Right kidney (tissue), 9 donors: ENCODE measurements around the gene OGFR.

Source experiments
- DNase-seq: peaks from one replicate; pipeline ENCODE4 v3.0.0-alpha.2; 2016
- long read RNA-seq, 8 donors: transcript quantifications; one replicate each; lab custom pipeline, GENCODE V29; 2026

OGFR gene, protein sequence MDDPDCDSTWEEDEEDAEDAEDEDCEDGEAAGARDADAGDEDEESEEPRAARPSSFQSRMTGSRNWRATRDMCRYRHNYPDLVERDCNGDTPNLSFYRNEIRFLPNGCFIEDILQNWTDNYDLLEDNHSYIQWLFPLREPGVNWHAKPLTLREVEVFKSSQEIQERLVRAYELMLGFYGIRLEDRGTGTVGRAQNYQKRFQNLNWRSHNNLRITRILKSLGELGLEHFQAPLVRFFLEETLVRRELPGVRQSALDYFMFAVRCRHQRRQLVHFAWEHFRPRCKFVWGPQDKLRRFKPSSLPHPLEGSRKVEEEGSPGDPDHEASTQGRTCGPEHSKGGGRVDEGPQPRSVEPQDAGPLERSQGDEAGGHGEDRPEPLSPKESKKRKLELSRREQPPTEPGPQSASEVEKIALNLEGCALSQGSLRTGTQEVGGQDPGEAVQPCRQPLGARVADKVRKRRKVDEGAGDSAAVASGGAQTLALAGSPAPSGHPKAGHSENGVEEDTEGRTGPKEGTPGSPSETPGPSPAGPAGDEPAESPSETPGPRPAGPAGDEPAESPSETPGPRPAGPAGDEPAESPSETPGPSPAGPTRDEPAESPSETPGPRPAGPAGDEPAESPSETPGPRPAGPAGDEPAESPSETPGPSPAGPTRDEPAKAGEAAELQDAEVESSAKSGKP
- long read RNA-seq, donor 1, transcript OGFR-201 (7 exons, 2,410 nt), result major isoform, 5 of 5 reads
- long read RNA-seq, donor 1, partial matches to known transcripts, result 0 of 5 reads
- long read RNA-seq, donor 1, other reads (novel, unspliced or antisense), result 0 of 5 reads
- long read RNA-seq, donor 2, transcript OGFR-201 (7 exons, 2,410 nt), result major isoform, 8 of 8 reads
- long read RNA-seq, donor 2, partial matches to known transcripts, result 0 of 8 reads
- long read RNA-seq, donor 2, other reads (novel, unspliced or antisense), result 0 of 8 reads
- long read RNA-seq, donor 3, partial matches to known transcripts, result 0 of 3 reads
- long read RNA-seq, donor 3, other reads (novel, unspliced or antisense), result 0 of 3 reads
- long read RNA-seq, donor 4, partial matches to known transcripts, result 0 of 1 reads
- long read RNA-seq, donor 4, other reads (novel, unspliced or antisense), result 0 of 1 reads
- long read RNA-seq, donor 5, full-length matches to known transcripts, result 12 of 12 reads
- long read RNA-seq, donor 5, partial matches to known transcripts, result 0 of 12 reads
- long read RNA-seq, donor 5, other reads (novel, unspliced or antisense), result 0 of 12 reads
- long read RNA-seq, donor 6, transcript OGFR-201 (7 exons, 2,410 nt), result major isoform, 6 of 6 reads
- long read RNA-seq, donor 6, partial matches to known transcripts, result 0 of 6 reads
- long read RNA-seq, donor 6, other reads (novel, unspliced or antisense), result 0 of 6 reads
- long read RNA-seq, donor 7, full-length matches to known transcripts, result 11 of 23 reads
- long read RNA-seq, donor 7, partial matches to known transcripts, result 12 of 23 reads
- long read RNA-seq, donor 7, other reads (novel, unspliced or antisense), result 0 of 23 reads
- long read RNA-seq, donor 8, transcript OGFR-201 (7 exons, 2,410 nt), result major isoform, 6 of 6 reads
- long read RNA-seq, donor 8, partial matches to known transcripts, result 0 of 6 reads
- long read RNA-seq, donor 8, other reads (novel, unspliced or antisense), result 0 of 6 reads

DNA sequence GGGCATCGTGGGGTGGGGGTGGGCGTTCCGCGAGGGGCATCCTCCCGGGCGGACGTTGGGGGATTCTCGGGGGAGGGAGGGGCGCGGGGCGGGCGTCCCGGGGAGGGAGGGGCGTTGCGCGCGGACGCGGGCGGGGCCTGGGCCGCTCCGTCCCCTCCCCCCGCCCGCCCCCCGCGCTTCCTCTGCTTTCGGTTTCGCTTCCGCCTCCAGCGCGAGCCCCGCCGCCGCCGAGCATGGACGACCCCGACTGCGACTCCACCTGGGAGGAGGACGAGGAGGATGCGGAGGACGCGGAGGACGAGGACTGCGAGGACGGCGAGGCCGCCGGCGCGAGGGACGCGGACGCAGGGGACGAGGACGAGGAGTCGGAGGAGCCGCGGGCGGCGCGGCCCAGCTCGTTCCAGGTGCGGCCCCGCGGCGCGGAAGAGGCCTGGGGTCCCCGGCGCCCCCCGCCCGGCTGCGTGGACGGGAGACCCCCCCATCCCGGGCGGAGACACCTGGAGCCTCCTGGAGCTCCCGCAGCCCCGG lies at the start of gene OGFR:
Gene OGFR (plus strand): TSS at position 209 of the 528 bp plus-strand sequence. CDS start 25 bp downstream, at position 234.
- DNase-seq, result peak; percentile 69

DNA sequence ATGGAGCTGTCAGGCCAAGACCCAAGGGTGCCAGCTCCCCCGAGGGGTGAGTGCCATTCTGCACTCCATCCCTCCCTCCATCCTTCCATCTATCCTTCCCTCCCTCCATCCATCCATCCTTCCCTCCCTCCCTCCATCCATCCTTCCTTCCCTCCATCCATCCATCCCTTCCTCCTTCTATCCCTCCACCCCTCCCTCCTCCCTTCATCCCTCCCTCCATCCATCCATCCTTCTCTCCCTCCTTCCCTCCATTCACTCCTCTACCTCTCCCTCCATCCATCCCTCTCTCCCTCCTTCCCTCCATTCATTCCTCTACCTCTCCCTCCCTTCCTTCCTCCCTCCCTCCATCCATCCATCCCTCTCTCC lies 49.7 kb upstream of the OGFR start:
- DNase-seq, result no peak

DNA sequence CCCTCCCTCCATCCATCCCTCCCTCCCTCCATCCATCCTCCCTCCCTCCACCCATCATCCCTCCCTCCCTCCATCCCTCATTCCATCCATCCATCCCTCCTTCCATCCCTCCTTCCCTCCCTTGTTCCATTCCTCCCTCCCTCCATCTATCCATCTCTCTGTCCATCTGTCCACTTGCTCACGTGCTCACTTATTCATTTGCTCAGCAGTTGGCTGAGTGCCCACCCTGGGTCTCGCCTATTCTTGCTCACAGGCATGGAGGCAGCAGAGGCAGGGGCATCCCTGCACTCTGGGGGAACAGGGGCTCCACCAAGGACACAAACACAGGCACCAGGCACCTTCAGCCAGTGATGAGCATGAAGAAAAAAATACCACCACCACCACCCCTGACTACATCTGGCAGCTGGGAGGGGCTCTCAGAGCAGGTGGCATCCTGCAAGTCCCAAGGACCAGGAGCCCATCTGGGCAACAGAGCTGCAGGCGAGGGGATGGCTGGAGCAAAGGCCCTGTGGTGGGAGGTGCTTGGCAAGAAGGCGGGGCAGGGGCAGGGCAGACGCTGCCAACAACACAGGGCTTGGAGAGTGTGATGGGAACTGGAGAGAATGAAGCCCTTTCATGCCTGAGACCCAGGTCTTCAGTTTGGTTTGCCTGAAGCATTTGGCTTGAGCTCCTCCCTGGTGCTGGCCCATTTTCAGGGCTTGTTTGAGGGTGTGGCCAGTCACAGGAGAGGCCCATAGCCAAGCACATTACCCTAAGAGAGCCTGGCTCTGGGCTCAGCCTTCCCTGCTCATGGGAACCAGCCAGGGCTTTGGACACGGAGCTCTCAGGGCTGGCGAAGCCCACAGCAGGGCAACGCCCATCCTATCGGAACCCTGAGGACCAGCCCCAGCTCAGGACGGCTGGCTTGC lies 48.6 kb upstream of the OGFR start:
- DNase-seq, result no peak

DNA sequence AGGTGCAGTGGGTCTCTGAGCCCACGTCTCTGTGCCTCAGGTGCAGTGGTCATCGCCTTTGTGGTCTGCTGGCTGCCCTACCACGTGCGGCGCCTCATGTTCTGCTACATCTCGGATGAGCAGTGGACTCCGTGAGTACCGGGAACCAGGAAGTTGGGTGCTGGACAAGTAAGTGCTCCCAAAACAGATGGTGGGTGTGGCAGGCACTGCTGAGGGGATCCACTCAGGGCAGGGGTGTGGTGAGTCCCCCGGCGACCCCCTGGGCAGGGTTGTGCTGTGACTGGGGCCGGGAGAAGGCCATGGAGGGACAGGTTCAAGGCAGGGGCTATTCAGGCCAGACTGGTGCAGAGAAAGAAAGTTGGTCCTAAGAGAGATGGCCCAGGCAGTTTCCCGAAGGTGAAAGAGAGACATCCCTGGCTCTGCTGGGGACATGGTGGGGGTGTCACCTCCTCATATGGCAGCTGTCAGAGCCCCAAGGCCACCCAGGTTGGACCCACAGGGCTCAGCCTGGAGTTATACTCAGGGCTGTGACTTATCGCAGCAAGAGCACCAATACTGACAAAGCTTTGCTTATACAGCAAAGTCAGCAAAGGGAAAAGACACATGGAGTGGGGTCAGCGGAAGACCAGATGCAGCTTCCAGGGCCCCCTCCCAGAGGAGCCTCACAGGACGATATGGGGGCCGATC lies 46.3 kb upstream of the OGFR start:
- DNase-seq, result no peak

DNA sequence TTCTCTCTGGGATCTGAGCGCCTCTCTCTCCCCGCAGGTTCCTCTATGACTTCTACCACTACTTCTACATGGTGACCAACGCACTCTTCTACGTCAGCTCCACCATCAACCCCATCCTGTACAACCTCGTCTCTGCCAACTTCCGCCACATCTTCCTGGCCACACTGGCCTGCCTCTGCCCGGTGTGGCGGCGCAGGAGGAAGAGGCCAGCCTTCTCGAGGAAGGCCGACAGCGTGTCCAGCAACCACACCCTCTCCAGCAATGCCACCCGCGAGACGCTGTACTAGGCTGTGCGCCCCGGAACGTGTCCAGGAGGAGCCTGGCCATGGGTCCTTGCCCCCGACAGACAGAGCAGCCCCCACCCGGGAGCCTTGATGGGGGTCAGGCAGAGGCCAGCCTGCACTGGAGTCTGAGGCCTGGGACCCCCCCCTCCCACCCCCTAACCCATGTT lies 44.6 kb upstream of the OGFR start:
- no peak for DNase-seq

DNA sequence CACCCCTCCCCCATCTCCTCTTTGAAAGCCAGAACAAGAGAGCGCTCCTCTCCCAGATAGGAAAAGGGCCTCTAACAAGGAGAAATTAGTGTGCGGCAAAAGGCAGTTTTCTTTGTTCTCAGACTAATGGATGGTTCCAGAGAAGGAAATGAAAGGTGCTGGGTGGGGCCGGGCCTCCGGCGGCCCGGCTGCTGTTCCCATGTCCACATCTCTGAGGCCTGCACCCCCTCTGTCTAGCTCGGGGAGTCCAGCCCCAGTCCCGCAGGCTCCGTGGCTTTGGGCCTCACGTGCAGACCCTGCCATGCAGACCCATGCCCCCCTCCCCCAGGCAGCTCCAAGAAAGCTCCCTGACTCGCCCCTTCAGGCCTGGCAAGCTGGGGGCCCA lies 44.2 kb upstream of the OGFR start:
- no peak for DNase-seq

DNA sequence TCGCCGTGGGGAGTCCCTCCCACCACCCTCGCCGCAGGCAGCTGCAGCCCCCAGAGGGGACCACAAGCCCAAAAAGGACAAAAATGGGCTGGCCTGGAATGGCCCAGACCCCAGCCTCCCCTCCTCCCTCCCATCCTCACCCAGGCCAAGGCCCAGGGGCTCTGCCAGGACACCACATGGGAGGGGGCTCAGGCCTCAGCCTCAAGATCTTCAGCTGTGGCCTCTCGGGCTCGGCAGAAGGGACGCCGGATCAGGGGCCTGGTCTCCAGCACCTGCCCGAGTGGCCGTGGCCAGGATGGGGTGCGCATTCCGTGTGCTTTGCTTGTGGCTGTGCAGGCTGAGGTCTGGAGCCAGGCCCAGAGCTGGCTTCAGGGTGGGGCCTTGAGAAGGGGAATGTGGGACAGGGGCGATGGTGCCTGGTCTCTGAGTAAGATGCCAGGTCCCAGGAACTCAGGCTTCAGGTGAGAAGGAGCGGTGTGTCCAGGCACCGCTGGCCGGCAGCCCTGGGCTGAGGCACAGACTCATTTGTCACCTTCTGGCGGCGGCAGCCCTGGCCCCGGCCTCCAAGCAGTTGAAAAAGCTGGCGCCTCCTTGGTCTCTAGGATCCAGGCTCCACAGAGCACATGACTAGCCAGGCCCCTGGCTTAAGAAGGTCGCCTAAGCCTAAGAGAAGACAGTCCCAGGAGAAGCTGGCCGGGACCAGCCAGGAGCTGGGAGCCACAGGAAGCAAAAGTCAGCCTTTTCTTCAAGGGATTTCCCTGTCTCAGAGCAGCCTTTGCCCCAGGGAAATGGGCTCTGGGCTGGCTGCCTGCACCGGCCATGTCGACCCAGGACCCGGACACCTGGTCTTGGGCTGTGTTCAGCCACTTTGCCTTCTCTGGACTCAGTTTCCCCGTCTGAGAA lies 43.5 kb upstream of the OGFR start:
- no peak for DNase-seq

DNA sequence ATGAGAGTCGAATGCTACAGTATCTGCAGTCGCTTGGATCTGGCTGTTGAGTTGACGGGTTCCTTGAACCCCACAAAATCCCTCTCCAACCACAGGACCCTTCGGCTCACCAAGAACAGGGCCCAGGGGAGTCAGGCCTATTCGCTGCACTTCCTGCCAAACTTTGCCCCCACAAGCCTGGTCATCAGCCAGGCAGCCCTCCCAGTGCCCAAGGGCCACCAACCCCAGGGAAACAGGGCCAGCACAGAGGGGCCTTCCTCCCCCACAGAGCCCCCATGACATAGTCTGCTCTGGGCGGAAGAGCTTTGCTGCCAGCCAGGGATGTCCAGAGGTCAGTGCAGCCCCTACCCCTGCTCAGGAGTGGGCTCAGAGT lies 42.9 kb upstream of the OGFR start:
- no peak for DNase-seq

DNA sequence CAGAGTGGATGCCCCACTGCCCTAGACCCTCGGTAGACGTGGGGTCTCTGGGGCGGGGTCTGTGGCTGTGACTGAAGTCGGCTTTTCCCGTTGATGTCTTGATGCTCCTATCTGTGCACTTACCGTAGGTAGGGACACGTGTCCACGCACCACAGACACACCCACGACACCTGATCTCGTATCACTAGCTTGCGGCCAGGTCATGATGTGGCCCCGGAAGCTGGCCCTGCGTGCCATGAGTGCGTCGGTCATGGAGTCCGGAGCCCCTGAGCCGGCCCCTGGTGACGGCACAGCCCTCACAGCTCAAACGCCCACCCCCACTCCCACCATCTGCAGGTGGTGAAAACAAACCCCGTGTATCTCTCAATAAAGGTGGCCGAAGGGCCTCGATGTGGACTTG lies 42.3 kb upstream of the OGFR start:
- DNase-seq, result no peak

DNA sequence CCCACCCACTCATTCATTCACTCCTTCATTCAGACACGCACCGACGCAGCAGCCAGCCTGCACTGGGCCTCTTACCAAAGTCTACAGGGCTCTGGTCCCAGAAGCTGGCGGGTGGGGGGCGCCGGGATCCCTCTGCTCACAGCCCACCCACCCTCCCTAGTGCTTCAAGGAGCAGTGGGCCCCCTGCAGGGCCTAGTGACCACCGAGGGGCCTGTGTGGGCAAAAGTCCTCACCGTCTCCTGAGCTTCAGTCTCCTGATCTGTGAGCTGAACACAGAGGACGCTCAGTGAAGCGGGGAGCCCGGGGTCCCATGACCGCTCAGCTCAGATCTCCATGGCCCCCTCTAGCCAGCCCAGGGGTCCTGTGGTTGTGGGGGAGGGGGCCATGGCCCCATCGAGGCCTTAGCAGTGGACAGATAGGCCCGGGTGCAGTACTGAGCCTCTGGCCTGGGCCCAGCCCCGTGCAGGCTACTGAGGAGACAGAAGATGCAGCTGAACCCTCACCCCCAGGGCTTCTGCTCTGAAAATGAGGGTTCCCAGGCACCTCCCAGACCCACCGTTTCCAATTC lies 41.8 kb upstream of the OGFR start:
- DNase-seq, result no peak

DNA sequence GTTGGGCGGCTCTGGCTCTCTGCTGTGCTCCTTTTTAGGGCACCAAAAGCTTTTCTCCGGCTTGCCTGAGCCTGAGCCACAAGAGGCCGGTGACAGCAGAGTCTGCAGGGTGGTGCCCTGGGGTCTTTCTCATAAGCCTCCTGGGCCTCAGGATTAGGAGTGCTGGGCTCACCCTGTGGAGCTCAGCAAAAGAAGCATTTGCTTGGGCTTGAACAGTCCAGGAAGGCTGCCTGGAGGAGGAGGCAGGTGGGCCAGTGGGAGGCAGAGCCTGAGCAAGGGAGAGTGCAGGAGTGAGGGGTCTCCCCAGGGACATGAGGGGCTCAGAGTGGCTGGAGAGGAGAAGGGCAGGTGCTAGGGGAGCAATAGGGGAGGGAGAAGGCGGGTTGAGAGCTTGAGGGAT lies 41.2 kb upstream of the OGFR start:
- no peak for DNase-seq

DNA sequence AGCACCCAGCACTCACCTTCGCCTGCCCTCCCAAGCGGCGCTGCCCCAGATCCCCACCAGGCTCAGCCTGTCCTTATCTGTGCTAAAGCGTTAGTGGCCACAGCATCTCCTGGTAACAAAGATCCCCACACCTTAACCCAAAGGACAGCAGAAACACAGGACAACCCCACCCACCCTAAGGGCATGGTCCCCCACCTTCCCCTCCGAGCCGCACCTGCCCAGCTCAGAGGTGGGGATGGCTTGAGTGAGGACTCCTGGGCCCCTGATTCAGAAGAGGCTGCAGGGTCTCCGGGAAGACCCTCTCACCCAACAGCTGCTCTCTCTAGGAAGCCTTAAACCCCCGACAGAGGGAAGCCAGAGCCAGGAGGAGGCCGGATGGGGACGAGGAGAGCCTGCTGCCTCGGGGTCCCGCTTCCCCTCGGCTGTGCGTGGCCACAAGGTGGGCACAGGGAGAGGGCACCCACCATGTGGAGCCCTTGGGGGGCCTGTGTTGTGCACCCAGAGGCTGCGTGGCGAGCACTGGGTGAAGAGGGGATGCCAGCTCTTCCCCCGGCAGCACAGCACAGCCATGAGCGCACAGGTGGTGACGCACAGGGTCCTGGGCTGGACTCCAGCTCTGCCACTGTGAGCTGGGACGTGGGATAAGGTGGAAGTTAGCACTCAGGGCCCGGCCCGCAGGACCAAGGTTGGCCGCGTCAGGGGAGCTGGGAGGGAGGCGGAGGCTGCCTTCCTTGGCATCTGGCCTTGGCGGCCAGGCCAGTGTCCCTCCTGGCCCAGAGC lies 40.3 kb upstream of the OGFR start:
- no peak for DNase-seq

DNA sequence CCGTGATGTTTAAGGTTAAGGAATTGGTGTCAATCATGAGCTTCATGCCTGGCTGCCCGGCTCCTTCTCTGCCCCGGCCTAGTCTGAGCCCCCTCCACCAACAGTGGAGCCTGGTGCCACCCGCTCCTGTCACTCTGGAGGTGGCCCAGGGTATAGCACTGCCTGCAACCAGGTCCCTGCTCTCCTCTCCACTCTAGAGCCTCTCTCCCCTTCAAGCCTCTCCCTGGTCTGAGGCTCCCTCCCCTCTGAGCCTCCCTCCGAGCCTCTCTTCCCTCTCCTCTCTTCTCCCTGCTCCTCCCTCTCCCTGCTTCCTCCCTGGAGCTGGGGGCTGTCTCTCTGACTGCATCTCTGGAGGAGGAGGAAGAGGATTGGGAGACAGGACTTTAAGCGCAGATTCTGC lies 39.6 kb upstream of the OGFR start:
- DNase-seq, result no peak

DNA sequence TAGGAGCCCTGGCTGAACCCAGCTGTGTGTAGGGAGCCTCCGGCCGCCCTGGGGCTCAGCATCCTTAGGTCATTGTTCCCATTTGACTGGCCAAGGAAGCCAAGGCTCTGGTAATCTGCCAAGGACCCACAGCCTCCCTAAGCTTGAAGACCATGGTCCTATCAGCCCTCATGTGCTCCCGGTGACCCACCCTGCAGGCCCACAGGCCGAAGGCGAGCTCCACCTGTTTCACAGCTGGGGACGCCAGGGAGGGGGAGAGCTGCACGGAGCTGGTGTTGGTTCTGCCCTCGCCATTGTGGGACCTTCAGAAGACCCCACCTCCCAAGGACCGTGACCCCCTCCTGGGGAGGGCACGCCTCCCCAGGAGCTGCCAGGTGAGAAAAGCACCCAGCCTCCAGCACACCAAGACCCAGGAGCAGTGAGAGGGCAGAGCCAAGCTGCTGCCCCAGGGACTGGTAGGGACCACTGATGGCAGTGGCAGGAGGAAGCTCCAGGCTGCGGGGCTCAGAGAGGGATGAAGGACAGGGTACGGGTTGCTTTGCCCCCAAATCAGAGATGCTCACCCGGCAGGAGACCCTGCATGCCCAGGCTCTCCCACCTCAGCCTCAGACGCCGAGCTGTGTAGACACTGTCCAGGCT lies 39.1 kb upstream of the OGFR start:
- DNase-seq, result no peak

DNA sequence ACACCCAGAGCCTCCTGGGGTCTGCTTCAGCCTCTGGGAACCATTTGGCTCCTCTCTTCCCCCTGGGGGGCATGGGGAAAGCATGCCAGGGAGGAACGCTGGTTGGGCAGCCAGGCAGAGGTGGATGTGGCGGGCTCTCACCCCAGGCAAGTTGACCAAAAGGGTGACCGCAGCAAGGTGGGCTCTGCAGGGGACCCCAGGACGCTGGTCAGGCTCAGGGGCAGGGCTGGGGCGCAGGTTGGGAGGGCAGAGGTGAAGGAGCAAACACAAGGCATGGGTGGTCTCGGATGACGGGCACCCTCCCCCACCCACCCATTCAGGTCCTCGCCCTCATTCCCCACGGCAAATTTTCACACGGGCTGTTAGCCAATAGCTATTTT lies 38.6 kb upstream of the OGFR start:
- DNase-seq, result no peak

DNA sequence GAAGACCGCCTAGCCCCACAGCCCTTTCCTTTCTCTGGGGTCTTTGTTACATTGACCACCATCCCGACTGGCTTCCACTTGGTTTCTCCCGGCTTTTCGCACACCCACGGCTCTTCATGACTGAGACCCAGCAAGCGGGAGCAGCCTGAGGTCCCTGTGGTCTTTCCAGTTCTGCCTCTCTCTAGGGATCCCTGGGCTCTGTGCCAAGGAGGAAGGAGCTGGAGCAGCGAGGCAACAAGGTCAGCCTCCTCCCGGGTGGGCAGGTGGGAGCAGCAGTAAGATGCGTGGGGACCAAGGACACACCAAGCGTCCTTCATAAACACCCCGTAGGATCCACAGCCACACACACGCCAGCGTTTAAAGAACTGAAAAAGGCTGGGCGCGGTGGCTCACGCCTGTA lies 37.9 kb upstream of the OGFR start:
- no peak for DNase-seq

DNA sequence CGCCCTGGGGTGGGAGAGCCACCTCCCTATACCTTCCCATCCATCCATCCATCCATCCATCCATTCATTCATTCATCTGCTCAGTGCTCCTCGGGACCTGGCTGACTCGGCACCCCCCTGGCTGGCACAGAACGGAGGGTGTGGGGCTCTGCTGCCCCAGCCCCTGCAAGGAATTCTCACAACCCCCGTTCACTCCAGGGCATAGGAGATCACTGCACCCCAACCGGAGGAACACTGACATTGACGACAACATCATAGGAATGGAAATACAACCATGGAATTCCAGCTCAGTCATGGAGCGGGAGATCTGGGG lies 36.4 kb upstream of the OGFR start:
- DNase-seq, result no peak
